ENCODE results near the gene EPHA8.

Gene EPHA8

GRCh38 chr1:22556391-22557104, 6.7 kb upstream of the EPHA8 start:
- Histone ChIP-seq H3K4me2 (ENCODE audit: low read length) (no peak overlapping the region), H3K9ac (no peak overlapping the region), H3K4me1 (no peaks in the 10 kb centered on the region), H3K9me3 (ENCODE audit: control insufficient read depth, low read length) (no peaks in the 10 kb centered on the region), H3K27me3 (ENCODE audit: control insufficient read depth, insufficient read depth, low read length) (peaks cover 5% of the 10 kb centered on the region), H2AFZ (no peak overlapping the region), H3K27ac (no peak overlapping the region), H3K36me3 (ENCODE audit: control insufficient read depth, insufficient read depth, low read length) (no peaks in the 10 kb centered on the region), H3K4me3 (ENCODE audit: low read depth, low read length) (no peak overlapping the region), H3K79me2 (no peaks in the 10 kb centered on the region)
- TF ChIP-seq CTCF (IDR thresholded peaks at IDR 0.05) = no peak

- Histone ChIP-seq H3K9me3 (ENCODE audit: control insufficient read depth, low read length) (no peaks in the 10 kb centered on the region), H3K27me3 (ENCODE audit: control insufficient read depth, insufficient read depth, low read length) (peaks cover 5% of the 10 kb centered on the region), H3K79me2 (no peaks in the 10 kb centered on the region), H3K36me3 (ENCODE audit: control insufficient read depth, insufficient read depth, low read length) (no peaks in the 10 kb centered on the region), H2AFZ (no peak overlapping the region), H3K4me3 (ENCODE audit: low read depth, low read length) (no peak overlapping the region), H3K4me2 (ENCODE audit: low read length) (no peak overlapping the region), H3K4me1 (no peaks in the 10 kb centered on the region), H3K9ac (no peak overlapping the region), H3K27ac (no peak overlapping the region)
- TF ChIP-seq CTCF (IDR thresholded peaks at IDR 0.05) = no peak
These were observed 5.8 kb upstream of the EPHA8 start for GRCh38 chr1:22557341-22557950.

- Histone ChIP-seq H3K27ac (no peak overlapping the region), H3K4me1 (no peaks in the 10 kb centered on the region), H3K4me2 (ENCODE audit: low read length) (no peak overlapping the region), H3K36me3 (ENCODE audit: control insufficient read depth, insufficient read depth, low read length) (no peaks in the 10 kb centered on the region), H3K4me3 (ENCODE audit: low read depth, low read length) (no peak overlapping the region), H3K79me2 (no peaks in the 10 kb centered on the region), H3K9me3 (ENCODE audit: control insufficient read depth, low read length) (no peaks in the 10 kb centered on the region), H3K27me3 (ENCODE audit: control insufficient read depth, insufficient read depth, low read length) (no peaks in the 10 kb centered on the region), H2AFZ (no peak overlapping the region), H3K9ac (no peak overlapping the region)
- no peak for TF ChIP-seq CTCF (IDR thresholded peaks at IDR 0.05)
These were observed 648 bp downstream of the EPHA8 start for GRCh38 chr1:22563671-22564602.

- Histone ChIP-seq H3K27me3 (ENCODE audit: control insufficient read depth, insufficient read depth, low read length) (no peaks in the 10 kb centered on the region), H2AFZ (no peak overlapping the region), H3K27ac (no peak overlapping the region), H3K79me2 (no peaks in the 10 kb centered on the region), H3K9me3 (ENCODE audit: control insufficient read depth, low read length) (no peaks in the 10 kb centered on the region), H3K9ac (no peak overlapping the region), H3K4me2 (ENCODE audit: low read length) (no peak overlapping the region), H3K4me1 (no peaks in the 10 kb centered on the region), H3K36me3 (ENCODE audit: control insufficient read depth, insufficient read depth, low read length) (no peaks in the 10 kb centered on the region), H3K4me3 (ENCODE audit: low read depth, low read length) (no peak overlapping the region)
- no peak for TF ChIP-seq CTCF (IDR thresholded peaks at IDR 0.05)
These were observed 2.9 kb downstream of the EPHA8 start for GRCh38 chr1:22566161-22566560.

All from parathyroid adenoma (tissue), 2 donors.